A673 (cell line): Measurements from ENCODE around the gene TSHZ2. TPM values are rescaled to one million over a fixed set of nuclear protein-coding genes. Genes with fewer than 3 reads are reported as not detected.
"Not testable (repeated sequence)": the region's sequence is repeated elsewhere in the genome, so short reads cannot be mapped to it uniquely, and the experiment has no call there.

Experiments
- BruUV-seq: library from RNA; stranded (reverse); fragments of 400-500 nt; replicated peaks from 2 replicates; lab custom pipeline; 2021; lab: Mats Ljungman, UMichigan
- CTCF ChIA-PET: fragments of 300-600 bp; sonication (Branson Sonifier 250); formaldehyde crosslinking; loops from one replicate; lab custom pipeline; 2022; ENCODE audit warnings: antibody characterized with exemption; lab: Charles Lee
- POLR2A ChIA-PET: fragments of 300-600 bp; sonication (Branson Sonifier 250); formaldehyde crosslinking; loops from one replicate; lab custom pipeline; 2022; ENCODE audit warnings: antibody characterized with exemption; ENCODE audit not compliant: low non-redundant PET; lab: Charles Lee
- DNase-seq: peaks from one replicate; pipeline ENCODE4 v3.0.0-alpha.2; 2015; ENCODE audit warnings: low spot score
- H3K27ac ChIP-seq: fragments of 200-600 bp; sonication (generic); 2 replicates; pipeline ENCODE4 v1.5.1; 2016; ENCODE audit warnings: mixed run types, low read depth, mild to moderate bottlenecking, mixed read lengths, antibody characterized with exemption, low read length; ENCODE audit not compliant: poor library complexity, severe bottlenecking
- H3K27me3 ChIP-seq: fragments of 200-600 bp; sonication (generic); replicated peaks from 2 replicates; pipeline ENCODE4 v1.6.1; 2017; ENCODE audit warnings: mixed run types, low read depth, mild to moderate bottlenecking, mixed read lengths, antibody characterized with exemption, low read length; ENCODE audit not compliant: insufficient read depth, poor library complexity
- H3K36me3 ChIP-seq: fragments of 200-600 bp; sonication (generic); 2 replicates; pipeline ENCODE4 v1.6.1; 2016; ENCODE audit warnings: mixed run types, mild to moderate bottlenecking, mixed read lengths, antibody characterized with exemption, low read length; ENCODE audit not compliant: insufficient read depth, poor library complexity, severe bottlenecking
- H3K4me1 ChIP-seq: fragments of 200-600 bp; sonication (generic); 2 replicates; pipeline ENCODE4 v1.6.1; 2017; ENCODE audit warnings: mixed run types, mild to moderate bottlenecking, mixed read lengths, antibody characterized with exemption, low read length; ENCODE audit not compliant: insufficient read depth, poor library complexity, severe bottlenecking
- H3K4me3 ChIP-seq: fragments of 200-600 bp; sonication (generic); 2 replicates; pipeline ENCODE4 v1.5.1; 2016; ENCODE audit warnings: low read depth, mixed run types, mild to moderate bottlenecking, mixed read lengths, low read length; ENCODE audit not compliant: poor library complexity, severe bottlenecking
- H3K9me3 ChIP-seq: fragments of 200-600 bp; sonication (generic); 2 replicates; pipeline ENCODE4 v1.6.1; 2016; ENCODE audit warnings: mixed run types, low read depth, mild to moderate bottlenecking, mixed read lengths, antibody characterized with exemption, low read length; ENCODE audit not compliant: poor library complexity, severe bottlenecking
- CTCF ChIP-seq: fragments of 300-800, 200-600 bp; sonication (generic); conservative IDR thresholded peaks from 2 replicates; pipeline ENCODE4 v1.5.1; 2017; ENCODE audit warnings: low read depth, mild to moderate bottlenecking, antibody characterized with exemption, low read length, moderate library complexity, mixed read lengths
- EZH2 ChIP-seq: fragments of 200-600 bp; sonication (generic); IDR thresholded peaks from 2 replicates; pipeline ENCODE4 v1.6.1; 2017; ENCODE audit warnings: borderline replicate concordance, low read depth, mild to moderate bottlenecking, mixed read lengths, antibody characterized with exemption, low read length; ENCODE audit not compliant: poor library complexity, severe bottlenecking
- intact Hi-C: fragments of 100-400 bp; cut with micrococcal nuclease; formaldehyde crosslinking; loops from one replicate; pipeline ENCODE4 v1.10.0; 2022; ENCODE audit not compliant: unreplicated experiment
- total RNA-seq: library from RNA; stranded (reverse); gene quantifications from 2 replicates; pipeline ENCODE4 v1.2.3, GENCODE V29; 2021

TSHZ2 gene
- total RNA-seq, 1 experiment from 2014 or later, result 4.1 TPM

GRCh38 chr20:53534037-53534436 lies 561.9 kb downstream of the TSHZ2 start:
- ChIA-PET CTCF (no interaction called here), POLR2A (no interaction called here)
- H3K27ac ChIP-seq, result no peak overlapping the region
- H3K27me3 ChIP-seq, result no peaks in the 10 kb centered on the region
- BruUV-seq, result no TSS peak
- H3K9me3 ChIP-seq, result no peaks in the 10 kb centered on the region
- DNase-seq, result no peak
- TF ChIP-seq CTCF (no peak), EZH2 (no peak)
- intact Hi-C loops, result no loop called here
- H3K4me1 ChIP-seq, result no peaks in the 10 kb centered on the region
- no peak overlapping the region for H3K4me3 ChIP-seq
- no peaks in the 10 kb centered on the region for H3K36me3 ChIP-seq

GRCh38 chr20:53535878-53536277 lies 563.7 kb downstream of the TSHZ2 start:
- TF ChIP-seq EZH2 (no peak), CTCF (no peak)
- intact Hi-C loops, result no loop called here
- Histone ChIP-seq H3K4me3 (no peak overlapping the region), H3K27ac (no peak overlapping the region), H3K4me1 (no peaks in the 10 kb centered on the region), H3K9me3 (no peaks in the 10 kb centered on the region), H3K36me3 (no peaks in the 10 kb centered on the region), H3K27me3 (no peaks in the 10 kb centered on the region)
- no peak for DNase-seq
- BruUV-seq, result no TSS peak
- POLR2A ChIA-PET, result no interaction called here
- CTCF ChIA-PET, result interaction anchor here (0.7 kb wide), 1 partner anchor 330 kb away, joined by 3 read pairs; no protein-coding TSS in a partner anchor

- intact Hi-C loops, POLR2A ChIA-PET, CTCF ChIA-PET: not testable (repeated sequence)
These were observed 564.2 kb downstream of the TSHZ2 start for GRCh38 chr20:53536382-53536781.

GRCh38 chr20:53539516-53539915 lies 567.4 kb downstream of the TSHZ2 start:
- Histone ChIP-seq H3K4me3 (no peak overlapping the region), H3K27me3 (no peaks in the 10 kb centered on the region), H3K9me3 (no peaks in the 10 kb centered on the region), H3K36me3 (no peaks in the 10 kb centered on the region), H3K27ac (no peak overlapping the region), H3K4me1 (no peaks in the 10 kb centered on the region)
- ChIA-PET POLR2A (no interaction called here), CTCF (no interaction called here)
- DNase-seq, result no peak
- BruUV-seq, result no TSS peak
- TF ChIP-seq CTCF (no peak), EZH2 (no peak)
- intact Hi-C loops, result no loop called here

More at GRCh38 chr20:53536382-53536781, 564.2 kb downstream of the TSHZ2 start:
- H3K4me1 ChIP-seq, BruUV-seq, H3K4me3 ChIP-seq, H3K36me3 ChIP-seq, DNase-seq, H3K27me3 ChIP-seq, H3K9me3 ChIP-seq, H3K27ac ChIP-seq: not testable (repeated sequence)
